ENCODE results near the gene OR10P1. TPM values are rescaled to one million over a fixed set of nuclear protein-coding genes. Genes with fewer than 3 reads are reported as not detected.
"Not testable (repeated sequence)": the region's sequence is repeated elsewhere in the genome, so short reads cannot be mapped to it uniquely, and the experiment has no call there.

Gene OR10P1, protein sequence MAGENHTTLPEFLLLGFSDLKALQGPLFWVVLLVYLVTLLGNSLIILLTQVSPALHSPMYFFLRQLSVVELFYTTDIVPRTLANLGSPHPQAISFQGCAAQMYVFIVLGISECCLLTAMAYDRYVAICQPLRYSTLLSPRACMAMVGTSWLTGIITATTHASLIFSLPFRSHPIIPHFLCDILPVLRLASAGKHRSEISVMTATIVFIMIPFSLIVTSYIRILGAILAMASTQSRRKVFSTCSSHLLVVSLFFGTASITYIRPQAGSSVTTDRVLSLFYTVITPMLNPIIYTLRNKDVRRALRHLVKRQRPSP
- total RNA-seq (2014; rRNA removed; shearing (Covaris generic)): not detected in 2 replicates
- polyA plus RNA-seq (2014; cell fraction: nucleus; rRNA removed): not detected in 2 replicates

DNA sequence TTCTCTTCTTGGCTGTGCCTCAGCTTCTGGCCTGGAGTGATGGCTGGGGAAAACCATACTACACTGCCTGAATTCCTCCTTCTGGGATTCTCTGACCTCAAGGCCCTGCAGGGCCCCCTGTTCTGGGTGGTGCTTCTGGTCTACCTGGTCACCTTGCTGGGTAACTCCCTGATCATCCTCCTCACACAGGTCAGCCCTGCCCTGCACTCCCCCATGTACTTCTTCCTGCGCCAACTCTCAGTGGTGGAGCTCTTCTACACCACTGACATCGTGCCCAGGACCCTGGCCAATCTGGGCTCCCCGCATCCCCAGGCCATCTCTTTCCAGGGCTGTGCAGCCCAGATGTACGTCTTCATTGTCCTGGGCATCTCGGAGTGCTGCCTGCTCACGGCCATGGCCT is at the start of gene OR10P1:
TSS of gene OR10P1 (plus strand) at position 40 of the 400 bp plus-strand sequence. CDS start at position 40, 0 bp downstream.
- no peak for DNase-seq (ENCODE audit: extremely low read depth, low read depth)

DNA sequence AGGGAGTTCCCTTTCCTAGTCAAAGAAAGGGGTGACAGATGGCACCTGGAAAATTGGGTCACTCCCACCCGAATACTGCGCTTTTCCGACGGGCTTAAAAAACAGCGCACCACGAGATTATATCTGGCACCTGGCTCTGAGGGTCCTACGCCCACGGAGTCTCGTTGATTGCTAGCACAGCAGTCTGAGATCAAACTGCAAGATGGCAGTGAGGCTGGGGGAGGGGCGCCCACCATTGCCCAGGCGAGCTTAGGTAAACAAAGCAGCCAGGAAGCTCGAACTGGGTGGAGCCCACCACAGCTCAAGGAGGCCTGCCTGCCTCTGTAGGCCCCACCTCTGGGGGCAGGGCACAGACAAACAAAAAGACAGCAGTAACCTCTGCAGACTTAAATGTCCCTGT is 46.5 kb upstream of the OR10P1 start:
- DNase-seq (ENCODE audit: extremely low read depth, low read depth): not testable (repeated sequence)

DNA sequence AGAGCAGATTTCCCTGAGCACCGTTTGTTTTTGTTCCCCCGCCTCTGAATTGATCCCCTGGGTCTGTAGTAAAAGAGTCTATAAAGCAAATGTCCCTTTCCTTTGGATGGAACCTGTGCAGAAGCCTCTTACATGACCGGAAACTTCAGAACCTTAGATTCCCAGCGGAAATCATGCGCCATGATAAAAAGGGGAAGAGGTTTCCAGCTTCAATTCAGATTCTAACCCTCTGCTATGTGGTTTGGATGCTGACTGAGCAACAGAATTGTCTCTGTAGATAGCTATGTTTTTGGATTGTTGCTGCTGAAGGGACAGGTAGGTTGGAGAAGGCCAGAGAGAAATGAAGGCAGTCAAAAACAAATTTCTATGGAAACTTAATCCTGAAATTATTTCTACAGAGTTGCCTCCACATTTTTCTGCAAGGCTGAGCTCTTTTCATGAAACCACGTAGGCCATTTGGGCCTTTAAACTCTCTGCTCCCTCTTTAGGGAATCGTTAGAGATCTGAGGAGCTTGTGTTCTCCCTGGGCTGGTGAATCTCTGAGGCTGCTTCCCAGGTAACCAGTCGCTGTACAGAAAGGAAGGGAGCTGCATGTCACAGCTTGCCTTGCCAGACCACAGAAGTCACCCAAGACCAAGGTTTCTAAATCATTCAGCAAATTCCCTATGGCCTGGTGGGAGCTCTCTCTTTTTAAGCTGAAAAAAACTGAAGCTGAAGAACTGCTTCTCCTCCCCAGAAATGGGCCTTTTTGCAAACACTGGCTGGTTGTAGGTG is 28.7 kb upstream of the OR10P1 start:
- no peak for DNase-seq (ENCODE audit: extremely low read depth, low read depth)

DNA sequence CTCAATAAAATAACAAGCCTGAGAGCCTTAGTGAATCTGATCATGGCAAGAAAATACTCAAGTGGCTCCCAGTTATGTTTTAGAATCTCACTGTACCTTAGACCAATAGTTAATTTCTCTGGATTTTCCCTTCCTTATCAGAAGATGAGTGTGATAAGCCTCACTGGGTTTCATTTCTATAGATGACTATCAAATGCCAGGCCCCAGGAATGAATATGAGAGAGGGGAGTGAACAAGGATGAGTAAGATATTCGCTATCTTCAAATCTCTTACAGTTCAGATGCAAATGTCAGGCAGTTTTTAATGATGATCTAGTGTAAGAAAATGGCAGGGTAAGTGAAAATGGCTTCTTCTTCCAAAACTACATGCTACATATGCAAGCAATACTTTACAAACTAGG is 26.1 kb upstream of the OR10P1 start:
- no peak for DNase-seq (ENCODE audit: extremely low read depth, low read depth)

DNA sequence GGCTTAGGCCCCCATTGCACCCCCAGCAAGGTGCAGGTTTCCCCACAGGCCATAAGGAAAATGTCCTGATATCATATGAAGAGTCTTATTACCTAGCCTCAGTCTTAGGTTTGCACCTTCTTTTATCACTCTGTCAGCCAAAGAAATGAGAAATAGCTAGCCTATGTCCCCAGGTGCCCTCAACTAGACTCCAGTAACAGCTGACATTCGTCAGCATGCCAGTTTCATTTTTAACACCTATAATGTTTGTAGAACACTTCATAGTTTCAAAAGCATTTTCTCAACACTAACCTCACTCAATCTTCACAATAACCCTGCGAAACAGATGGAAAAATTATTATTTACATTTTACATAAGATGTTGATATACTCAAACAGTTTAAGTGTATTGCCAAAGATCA is 24.0 kb upstream of the OR10P1 start:
- DNase-seq (ENCODE audit: extremely low read depth, low read depth): no peak

DNA sequence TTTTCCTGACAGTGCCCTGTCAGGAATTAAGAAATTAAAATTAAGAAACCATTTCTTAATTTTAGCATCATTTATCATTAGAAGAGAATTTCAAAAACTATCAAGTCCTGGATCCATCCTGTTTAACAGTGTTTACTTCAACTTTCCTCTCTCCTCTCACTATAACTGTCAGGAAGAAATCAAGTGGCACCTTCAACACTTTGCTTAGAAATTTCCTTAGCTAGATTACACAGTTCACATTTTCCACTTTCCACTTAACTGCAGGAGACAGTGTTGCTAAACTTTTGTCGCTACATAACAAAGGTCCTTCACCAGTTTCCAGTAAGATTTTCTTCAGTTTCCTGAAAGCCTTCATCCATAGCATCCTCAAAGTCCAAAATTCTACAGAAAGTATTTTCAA is 21.9 kb upstream of the OR10P1 start:
- no peak for DNase-seq (ENCODE audit: extremely low read depth, low read depth)

DNA sequence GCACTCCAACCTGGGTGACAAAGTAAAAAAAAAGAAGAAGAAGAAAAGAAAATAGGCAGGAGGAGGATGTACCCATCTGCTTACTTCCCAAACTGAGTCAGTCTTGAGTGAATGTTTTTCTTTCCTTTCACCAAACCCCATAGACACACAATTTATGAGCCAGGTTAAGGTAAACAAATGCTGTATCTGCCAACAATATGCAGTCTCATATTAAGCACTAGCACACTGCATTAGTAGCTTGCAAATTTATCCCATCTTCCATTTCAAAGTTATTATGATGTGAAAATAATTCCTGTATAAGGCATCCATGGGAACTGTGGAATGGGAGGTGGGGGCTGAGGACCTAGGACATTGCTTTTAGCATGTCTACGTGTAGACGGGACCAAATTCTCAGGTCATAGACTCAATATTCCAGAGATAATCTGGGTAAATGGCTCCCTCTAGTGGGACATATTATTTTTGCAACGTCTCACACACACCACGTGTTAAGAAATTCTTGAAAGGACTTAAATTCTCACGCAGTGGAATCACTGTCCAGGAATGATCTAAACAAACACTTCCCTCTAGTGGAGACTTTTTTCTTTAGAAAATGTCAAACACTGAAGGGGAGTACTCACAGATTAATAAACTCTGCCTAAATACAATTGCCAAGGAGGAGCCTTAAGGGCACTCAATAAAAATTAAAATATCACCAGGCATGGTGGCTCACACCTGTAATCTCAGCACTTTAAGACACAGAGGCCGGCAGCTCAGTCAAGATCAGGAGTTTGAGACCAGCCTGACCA is 17.1 kb upstream of the OR10P1 start:
- DNase-seq (ENCODE audit: extremely low read depth, low read depth): peak; percentile 95

DNA sequence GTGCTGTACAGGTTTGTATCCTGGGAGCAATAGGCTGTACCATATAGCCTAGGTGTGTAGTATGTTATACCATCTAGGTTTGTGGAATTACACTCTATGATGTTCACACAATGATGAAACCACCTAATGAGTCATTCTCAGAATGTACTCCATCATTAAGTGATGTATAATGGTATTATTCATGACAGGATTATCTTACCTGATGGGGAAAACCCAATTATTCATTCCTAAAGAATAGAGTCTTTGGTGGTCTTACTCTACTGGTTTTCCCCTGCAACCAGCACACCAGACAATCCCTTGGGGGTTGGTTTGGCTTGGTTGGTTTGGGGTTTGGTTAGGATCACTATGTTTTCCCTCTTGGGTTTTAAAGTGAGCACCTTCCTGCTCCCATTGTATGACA is 12.6 kb upstream of the OR10P1 start:
- no peak for DNase-seq (ENCODE audit: extremely low read depth, low read depth)

DNA sequence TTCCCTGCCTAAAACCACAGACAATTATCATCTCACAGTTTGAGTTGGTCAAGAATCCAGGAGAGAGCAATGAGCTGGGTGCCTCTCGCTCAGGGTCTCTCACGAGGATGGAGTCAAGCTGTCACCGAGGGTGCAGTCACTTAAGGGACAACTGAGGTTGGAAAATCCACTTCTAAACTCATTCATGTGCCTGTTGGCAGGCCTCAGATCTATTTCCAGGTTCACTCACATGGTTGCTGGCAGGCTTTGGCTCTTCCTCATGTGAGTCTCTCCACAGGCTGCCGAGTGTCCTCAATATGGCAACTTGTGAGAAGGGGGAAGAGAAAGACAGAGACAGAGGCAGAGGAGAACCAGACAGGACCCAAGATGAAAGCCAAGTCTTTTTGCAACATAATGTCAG is 10.5 kb upstream of the OR10P1 start:
- no peak for DNase-seq (ENCODE audit: extremely low read depth, low read depth)

DNA sequence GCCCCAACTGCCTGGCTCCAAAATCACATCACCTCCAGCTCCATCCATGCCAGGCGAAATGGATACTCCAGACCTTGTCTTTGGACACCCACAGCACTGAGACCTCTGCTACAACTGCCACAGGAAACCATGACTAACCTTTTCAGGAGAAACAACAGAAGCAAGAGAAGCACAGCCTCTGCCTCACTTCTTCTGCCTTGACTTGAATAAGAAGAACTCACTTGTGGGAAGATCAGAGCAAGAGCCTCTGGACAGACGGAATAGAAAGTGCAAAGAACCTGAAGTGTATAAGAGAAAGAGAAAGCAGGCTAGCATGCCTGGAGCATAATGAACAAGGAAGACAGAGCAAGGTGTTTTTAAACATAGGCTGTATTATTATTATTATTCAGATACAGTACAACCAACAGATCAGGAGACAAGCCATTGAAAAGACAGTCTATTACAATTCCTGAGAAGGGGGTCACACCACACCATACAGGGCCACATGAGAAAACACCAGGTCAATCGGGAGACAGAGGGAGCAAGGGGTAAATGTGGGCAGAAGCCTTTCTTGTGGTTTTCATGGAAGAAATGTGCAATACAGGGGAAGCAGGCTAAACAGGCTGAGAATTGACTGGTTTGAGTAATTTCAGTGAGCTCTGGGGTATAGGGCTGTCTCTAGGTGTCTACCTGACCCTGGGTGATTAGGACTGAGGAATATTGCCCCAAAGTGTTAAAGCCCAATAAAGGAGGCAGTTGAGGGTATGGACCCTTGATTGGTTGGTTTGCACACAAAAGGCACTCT is 7.4 kb upstream of the OR10P1 start:
- DNase-seq (ENCODE audit: extremely low read depth, low read depth): no peak

DNA sequence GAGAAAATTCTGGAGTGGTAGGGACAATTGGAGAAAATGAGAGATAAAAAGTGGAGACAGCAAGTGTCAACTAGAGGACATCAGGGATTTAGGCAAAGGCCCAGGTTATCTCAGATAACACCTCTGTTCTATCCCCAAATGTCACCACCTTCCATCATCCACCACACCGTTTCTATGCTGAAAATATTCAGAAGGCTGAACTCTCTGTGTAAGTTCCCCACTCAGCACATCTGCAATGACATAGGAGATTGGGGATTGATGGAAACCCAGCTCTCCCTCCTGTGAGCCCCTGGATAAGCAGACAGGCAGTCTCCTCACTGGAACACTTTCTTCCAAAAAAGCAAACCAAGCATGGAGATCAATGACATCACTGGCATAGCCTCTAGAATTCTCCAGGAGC is 5.6 kb upstream of the OR10P1 start:
- DNase-seq (ENCODE audit: extremely low read depth, low read depth): no peak

DNA sequence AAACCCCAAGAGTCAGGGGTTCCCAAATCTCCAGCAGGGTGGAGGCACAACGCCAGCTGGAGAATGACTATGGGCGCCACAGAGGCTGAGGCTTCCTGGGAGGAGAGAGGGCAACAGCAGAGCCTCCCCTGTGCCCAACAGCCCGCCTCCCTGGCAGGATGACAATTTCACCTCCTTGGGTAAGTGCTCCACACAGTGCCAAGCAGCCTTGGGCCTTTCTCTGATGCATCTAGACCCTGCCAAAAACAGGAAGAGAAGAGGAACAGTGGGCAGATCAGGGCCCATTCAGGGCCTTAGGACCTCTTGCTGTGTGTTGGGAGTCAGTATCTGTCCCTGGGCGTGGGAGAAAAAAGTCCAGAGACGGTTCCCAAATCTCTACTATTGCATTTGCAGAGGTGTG is 5.0 kb upstream of the OR10P1 start:
- DNase-seq (ENCODE audit: extremely low read depth, low read depth): no peak

DNA sequence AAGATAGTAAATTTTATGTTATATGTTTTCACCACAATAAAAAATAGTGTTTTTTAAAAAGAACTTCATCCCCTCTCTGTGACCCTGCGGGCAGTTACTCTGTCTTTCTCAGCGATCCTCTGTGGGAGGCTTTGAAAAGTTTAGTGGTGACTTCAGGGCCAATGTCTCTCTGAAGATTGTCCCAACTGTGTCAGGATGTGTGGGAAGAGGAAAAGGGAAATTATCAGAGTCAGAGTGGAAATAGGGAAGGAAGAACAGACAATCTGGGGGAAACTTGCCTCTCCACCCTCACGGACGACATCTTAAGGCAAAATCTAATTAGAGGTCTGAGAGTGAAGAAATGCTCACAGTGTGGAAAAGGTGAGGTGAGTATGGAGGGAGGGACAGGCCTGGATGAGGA is 3.5 kb upstream of the OR10P1 start:
- no peak for DNase-seq (ENCODE audit: extremely low read depth, low read depth)

DNA sequence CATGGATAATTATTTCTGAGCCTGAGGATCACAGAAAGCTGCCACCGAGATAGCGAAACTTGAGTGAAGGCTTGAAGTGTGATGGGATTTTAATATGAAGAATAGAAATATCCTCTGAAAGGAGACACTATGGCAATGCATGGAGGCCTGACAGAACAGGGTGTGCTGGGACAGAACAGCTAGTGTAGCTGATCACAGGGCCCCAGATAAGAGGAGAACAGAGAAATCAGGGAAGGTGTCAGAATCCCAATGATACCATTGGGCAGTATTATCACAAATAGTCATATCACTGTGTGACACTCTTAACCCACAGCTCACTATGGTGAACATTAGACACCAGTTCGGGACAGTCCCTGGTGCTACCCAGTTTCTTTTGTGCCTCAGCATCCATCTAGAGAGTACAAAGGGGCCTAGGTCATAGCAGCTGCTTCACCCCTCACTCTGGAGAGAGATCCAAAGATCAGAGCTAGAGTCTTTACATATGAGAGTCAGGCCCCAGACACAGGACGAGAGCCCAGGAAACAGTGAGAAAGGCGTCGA is 506 bp upstream of the OR10P1 start:
- DNase-seq (ENCODE audit: extremely low read depth, low read depth): no peak

DNA sequence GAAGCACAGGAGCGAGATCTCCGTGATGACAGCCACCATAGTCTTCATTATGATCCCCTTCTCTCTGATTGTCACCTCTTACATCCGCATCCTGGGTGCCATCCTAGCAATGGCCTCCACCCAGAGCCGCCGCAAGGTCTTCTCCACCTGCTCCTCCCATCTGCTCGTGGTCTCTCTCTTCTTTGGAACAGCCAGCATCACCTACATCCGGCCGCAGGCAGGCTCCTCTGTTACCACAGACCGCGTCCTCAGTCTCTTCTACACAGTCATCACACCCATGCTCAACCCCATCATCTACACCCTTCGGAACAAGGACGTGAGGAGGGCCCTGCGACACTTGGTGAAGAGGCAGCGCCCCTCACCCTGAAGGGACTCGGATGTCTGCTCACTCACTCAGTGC is 775 bp downstream of the OR10P1 start:
- no peak for DNase-seq (ENCODE audit: extremely low read depth, low read depth)

DNA sequence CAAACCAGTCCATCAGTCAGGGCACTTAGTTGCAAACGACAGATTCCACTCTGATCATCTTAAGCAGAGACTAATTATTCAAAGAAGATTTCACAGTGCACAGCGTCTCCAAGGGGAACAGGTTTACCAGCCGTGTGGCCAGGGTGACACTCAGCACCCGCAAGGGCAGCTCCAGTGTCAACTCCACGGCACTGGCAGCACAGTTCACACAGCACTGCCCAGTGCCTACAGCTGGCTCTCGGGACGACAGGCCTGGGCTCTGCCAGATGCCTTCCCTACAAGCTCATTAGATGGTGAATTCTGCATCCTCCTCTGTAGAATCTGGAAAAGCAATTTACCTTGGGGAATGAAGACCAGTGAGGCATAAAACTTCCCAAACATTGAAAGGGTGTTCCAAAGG is 4.9 kb downstream of the OR10P1 start:
- DNase-seq (ENCODE audit: extremely low read depth, low read depth): no peak

DNA sequence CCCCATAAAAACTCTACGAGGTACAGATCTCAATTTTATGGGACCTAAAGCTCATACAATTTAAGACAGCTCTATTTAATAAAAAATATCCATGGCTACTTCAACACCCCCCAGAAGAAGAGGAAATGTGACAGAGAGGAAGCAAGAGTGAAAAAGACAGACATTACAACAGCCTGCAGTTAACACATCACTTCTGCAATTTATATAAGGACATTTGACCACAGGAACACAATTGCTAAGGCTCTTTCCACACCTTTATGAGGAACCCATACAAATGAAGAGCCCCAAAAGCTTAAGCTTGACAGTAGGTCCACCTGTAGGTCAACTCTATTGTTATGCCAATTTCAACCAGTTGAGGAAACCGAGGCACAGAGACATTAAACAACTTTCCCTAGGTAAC is 5.6 kb downstream of the OR10P1 start:
- no peak for DNase-seq (ENCODE audit: extremely low read depth, low read depth)

DNA sequence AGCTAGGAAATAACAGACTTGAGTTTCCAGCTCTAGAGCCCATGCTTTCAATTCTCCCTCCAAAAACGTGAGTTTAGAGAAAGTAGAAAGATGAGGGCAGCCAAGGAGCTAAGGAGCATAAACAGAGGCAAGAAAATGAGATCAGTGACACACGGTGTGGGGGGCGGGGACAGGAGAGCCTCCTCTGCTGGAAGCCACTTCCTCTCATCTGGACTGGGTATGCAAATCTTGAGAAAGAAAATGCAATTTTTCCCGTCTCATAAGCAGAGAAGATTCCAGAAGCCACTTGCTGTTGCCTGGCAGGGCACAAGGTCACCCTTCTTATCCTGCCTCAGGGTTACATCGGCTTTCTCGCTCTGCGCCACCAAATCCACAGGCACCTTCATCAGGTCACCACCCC is 6.0 kb downstream of the OR10P1 start:
- DNase-seq (ENCODE audit: extremely low read depth, low read depth): no peak

DNA sequence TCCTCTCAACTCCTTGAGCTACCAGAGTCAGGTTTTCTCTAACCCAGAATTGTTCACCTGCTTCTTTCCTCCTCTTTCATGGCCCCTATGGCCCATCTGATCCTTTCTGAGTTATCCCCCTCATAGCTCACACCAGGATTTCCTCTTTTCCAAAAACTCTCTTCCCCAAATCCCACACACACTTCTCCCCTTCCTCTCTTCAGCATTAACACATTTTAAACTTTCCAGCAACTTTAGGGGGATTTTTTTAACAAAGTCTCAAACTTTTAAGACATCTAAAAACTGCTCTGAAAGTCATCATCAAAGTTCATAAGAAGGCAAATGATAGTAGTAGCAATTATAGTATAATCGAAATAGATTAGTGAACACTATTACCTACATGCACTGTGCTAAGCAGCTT is 7.9 kb downstream of the OR10P1 start:
- no peak for DNase-seq (ENCODE audit: extremely low read depth, low read depth)

DNA sequence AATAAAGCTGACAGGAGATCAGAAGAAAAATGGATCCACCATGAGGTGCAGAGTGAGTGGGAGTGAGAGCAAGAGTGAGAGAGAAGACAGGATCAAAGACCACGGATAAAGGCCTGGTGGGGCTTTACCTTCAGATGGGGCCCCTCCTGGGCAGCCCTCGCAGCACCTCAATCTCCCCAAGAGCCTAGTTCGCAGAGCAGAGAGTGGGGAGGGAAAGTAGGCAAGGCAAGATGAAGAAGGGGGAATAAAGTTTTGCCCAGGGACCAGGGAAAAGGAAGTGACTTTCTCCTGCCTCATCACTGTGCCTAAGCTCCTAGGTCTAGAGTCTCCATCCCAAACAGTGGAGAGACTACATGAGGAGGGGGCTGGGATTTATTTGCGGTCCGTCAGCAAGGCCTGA is 10.3 kb downstream of the OR10P1 start:
- DNase-seq (ENCODE audit: extremely low read depth, low read depth): no peak
